Measurements from ENCODE around the gene ITGB2. TPM values are rescaled to one million over a fixed set of nuclear protein-coding genes. Genes with fewer than 3 reads are reported as not detected.

The ITGB2 gene
- total RNA-seq, 2 donors from 2014 or later, result 16.7 to 63.6 TPM

GRCh38 chr21:44867464-44867863 lies 53.2 kb downstream of the ITGB2 start:
- Histone ChIP-seq H3K9me3 (no peaks in the 10 kb centered on the region), H3K4me3 (no peak overlapping the region), H3K27ac (peak overlapping the region; percentile 89 to 97), H3K27me3 (no peaks in the 10 kb centered on the region), H3K4me1 (peaks cover 0 to 74% of the 10 kb centered on the region in 2 donors), H3K36me3 (peaks cover 27% of the 10 kb centered on the region)
- no peak for TF ChIP-seq CTCF (IDR thresholded peaks at IDR 0.05)
- no peak for DNase-seq (ENCODE audit: low spot score)

- DNase-seq (ENCODE audit: low spot score), result no peak
- no peak for TF ChIP-seq CTCF (IDR thresholded peaks at IDR 0.05)
- no peak overlapping the region for H3K4me3 ChIP-seq
- H3K27me3 ChIP-seq, result no peaks in the 10 kb centered on the region
- peaks cover 0 to 74% of the 10 kb centered on the region in 2 donors for H3K4me1 ChIP-seq
- peak overlapping the region; percentile 89 to 97 for H3K27ac ChIP-seq
- H3K36me3 ChIP-seq, result peaks cover 27% of the 10 kb centered on the region
- no peaks in the 10 kb centered on the region for H3K9me3 ChIP-seq
Measured at GRCh38 chr21:44866780-44867179, 53.9 kb downstream of the ITGB2 start.

- Histone ChIP-seq H3K27me3 (no peaks in the 10 kb centered on the region), H3K9me3 (no peaks in the 10 kb centered on the region), H3K4me1 (peaks cover 0 to 70% of the 10 kb centered on the region in 2 donors), H3K27ac (peak overlapping the region; percentile 36 to 68), H3K4me3 (no peak overlapping the region), H3K36me3 (peaks cover 27% of the 10 kb centered on the region)
- DNase-seq (ENCODE audit: low spot score), result no peak
- TF ChIP-seq CTCF (IDR thresholded peaks at IDR 0.05), result no peak
Measured at GRCh38 chr21:44865561-44866280, 55.0 kb downstream of the ITGB2 start.

- DNase-seq (ENCODE audit: low spot score), result no peak
- peak overlapping the region in 1 of 2 donors; percentile 20 for H3K27ac ChIP-seq
- no peak overlapping the region for H3K4me3 ChIP-seq
- H3K36me3 ChIP-seq, result peaks cover 47% of the 10 kb centered on the region
- no peaks in the 10 kb centered on the region for H3K9me3 ChIP-seq
- H3K27me3 ChIP-seq, result no peaks in the 10 kb centered on the region
- TF ChIP-seq CTCF (IDR thresholded peaks at IDR 0.05), result no peak
- peaks cover 0 to 54% of the 10 kb centered on the region in 2 donors for H3K4me1 ChIP-seq
Measured at GRCh38 chr21:44862869-44863685, 57.6 kb downstream of the ITGB2 start.

- Histone ChIP-seq H3K36me3 (peaks cover 71% of the 10 kb centered on the region), H3K9me3 (no peaks in the 10 kb centered on the region), H3K4me1 (peaks cover 0 to 46% of the 10 kb centered on the region in 2 donors), H3K4me3 (no peak overlapping the region), H3K27me3 (no peaks in the 10 kb centered on the region), H3K27ac (peak overlapping the region; percentile 28 to 76)
- DNase-seq (ENCODE audit: low spot score), result no peak
- no peak for TF ChIP-seq CTCF (IDR thresholded peaks at IDR 0.05)
Measured at GRCh38 chr21:44858791-44859190, 61.9 kb downstream of the ITGB2 start.
